Measurements from ENCODE around the gene ACSS3. TPM values are rescaled to one million over a fixed set of nuclear protein-coding genes. Genes with fewer than 3 reads are reported as not detected.

ACSS3 gene
- total and polyA plus RNA-seq, 9 of the 15 experiments (the other 6 are each of a cell fraction or from before 2014, with no cell fraction given) = 0.40 TPM; not detected in 8

DNA sequence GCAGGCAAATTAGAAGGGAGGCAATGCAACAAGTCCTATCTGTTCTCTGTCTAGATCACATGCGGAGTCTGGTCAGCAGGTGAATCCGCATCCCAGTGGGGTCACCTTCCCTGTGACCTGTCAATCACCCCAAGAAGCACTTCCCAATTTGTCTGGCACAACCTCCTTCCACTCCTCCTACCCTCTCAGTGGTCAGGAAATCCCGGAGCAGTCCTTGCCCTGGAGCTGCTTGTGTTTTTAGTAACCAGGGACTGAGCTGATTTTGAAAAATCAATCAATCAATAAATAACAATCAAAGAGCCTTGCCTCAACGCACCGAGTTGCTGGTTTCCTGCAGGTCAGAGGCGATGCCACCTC lies 572 bp upstream of the ACSS3 start (continued):
- TF ChIP-seq, protein P1, sequence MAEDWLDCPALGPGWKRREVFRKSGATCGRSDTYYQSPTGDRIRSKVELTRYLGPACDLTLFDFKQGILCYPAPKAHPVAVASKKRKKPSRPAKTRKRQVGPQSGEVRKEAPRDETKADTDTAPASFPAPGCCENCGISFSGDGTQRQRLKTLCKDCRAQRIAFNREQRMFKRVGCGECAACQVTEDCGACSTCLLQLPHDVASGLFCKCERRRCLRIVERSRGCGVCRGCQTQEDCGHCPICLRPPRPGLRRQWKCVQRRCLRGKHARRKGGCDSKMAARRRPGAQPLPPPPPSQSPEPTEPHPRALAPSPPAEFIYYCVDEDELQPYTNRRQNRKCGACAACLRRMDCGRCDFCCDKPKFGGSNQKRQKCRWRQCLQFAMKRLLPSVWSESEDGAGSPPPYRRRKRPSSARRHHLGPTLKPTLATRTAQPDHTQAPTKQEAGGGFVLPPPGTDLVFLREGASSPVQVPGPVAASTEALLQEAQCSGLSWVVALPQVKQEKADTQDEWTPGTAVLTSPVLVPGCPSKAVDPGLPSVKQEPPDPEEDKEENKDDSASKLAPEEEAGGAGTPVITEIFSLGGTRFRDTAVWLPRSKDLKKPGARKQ (CRISPR knock-in tag; IDR thresholded peaks at IDR 0.05) = no peak
- no peak for TF ChIP-seq CXXC5 (CRISPR knock-in tag; IDR thresholded peaks at IDR 0.05)

DNA sequence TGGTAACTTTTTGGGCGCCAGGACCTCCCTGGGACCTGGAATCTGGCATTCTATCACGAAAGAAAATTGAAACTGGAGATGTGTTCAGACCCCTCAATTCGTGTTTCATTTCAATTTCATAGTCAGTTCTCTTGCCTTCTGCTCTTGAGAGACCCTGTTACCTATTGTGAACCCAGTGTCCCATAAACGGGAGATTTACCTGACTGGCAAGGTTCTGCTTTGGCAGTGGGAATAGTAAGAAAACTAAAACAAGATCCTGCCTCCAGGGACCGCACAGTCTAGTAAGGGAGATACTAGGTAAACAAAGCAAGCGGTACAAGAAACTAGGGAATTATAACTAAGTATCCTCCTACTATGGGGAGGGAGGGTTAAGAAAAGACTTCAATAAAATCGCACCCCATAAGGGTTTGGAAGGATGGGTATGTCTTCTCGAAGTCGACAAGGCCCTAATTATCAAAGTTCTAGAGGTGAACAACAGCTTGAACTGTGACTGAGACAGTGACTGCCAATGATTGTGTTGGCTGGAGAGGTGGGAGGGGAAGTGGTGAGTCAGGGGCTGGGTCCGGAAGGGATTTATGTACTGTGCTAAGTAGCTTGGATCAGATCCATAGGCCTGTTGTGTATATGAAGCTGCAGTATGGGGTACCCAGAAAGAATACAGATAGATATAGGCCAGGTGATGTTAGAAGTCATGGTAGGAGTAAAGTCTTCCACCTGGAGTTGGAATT lies 754 bp downstream of the ACSS3 start:
- intact Hi-C loops (cut with micrococcal nuclease) (no loop called here), in situ Hi-C loops (cut with MboI) (no loop called here)
- ATAC-seq (no peak), DNase-seq (ENCODE audit: extremely low read depth in 1 of 4, low spot score in 3 of 4) (no peak), FAIRE-seq (no peak)
- H3K27ac ChIP-seq (ENCODE audit: extremely low read depth, low read depth, low read length) = no peak overlapping the region
- H2AFZ ChIP-seq (ENCODE audit: low read depth, low read length) = no peak overlapping the region
- H4K20me1 ChIP-seq (replicated peaks; ENCODE audit: control insufficient read depth, insufficient read depth, low read length) = no peaks in the 10 kb centered on the region
- H3K4me3 ChIP-seq = no peak overlapping the region
- H3K4me2 ChIP-seq (ENCODE audit: insufficient read depth, low read length) = no peak overlapping the region
- WGBS (ENCODE audit: insufficient coverage, low coverage, missing lambda C conversion rate) = 1% methylated on average over 10 of the region's 10 CpGs
- no peaks in the 10 kb centered on the region for H3K9me1 ChIP-seq (ENCODE audit: control insufficient read depth, insufficient read depth, low read length)
- H3K9me3 ChIP-seq (replicated peaks; ENCODE audit: control insufficient read depth, insufficient read depth, low read depth, low read length) = no peaks in the 10 kb centered on the region
- CTCF ChIA-PET (ENCODE audit: low intra/inter-chr PET ratio) = no interaction called here
- no peak overlapping the region for H3K9ac ChIP-seq (ENCODE audit: insufficient read depth in 1 of 2, low read depth in 2 of 2, low read length in 2 of 2)
- H3K27me3 ChIP-seq (ENCODE audit: control insufficient read depth in 2 of 2, insufficient read depth in 2 of 2, low read length in 2 of 2) = no peaks in the 10 kb centered on the region
- H3K79me2 ChIP-seq (ENCODE audit: control insufficient read depth, insufficient read depth, low read length) = no peaks in the 10 kb centered on the region
- no peaks in the 10 kb centered on the region for H3K4me1 ChIP-seq (replicated peaks in 1 of 2; ENCODE audit: control insufficient read depth in 2 of 2, insufficient read depth in 2 of 2, low read length in 2 of 2)
- no peaks in the 10 kb centered on the region for H3K36me3 ChIP-seq (ENCODE audit: control insufficient read depth, insufficient read depth, low read length)
- BruUV-seq (replicated peaks) = no TSS peak
- POLR2A ChIA-PET = no interaction called here
- TF ChIP-seq, protein P2, sequence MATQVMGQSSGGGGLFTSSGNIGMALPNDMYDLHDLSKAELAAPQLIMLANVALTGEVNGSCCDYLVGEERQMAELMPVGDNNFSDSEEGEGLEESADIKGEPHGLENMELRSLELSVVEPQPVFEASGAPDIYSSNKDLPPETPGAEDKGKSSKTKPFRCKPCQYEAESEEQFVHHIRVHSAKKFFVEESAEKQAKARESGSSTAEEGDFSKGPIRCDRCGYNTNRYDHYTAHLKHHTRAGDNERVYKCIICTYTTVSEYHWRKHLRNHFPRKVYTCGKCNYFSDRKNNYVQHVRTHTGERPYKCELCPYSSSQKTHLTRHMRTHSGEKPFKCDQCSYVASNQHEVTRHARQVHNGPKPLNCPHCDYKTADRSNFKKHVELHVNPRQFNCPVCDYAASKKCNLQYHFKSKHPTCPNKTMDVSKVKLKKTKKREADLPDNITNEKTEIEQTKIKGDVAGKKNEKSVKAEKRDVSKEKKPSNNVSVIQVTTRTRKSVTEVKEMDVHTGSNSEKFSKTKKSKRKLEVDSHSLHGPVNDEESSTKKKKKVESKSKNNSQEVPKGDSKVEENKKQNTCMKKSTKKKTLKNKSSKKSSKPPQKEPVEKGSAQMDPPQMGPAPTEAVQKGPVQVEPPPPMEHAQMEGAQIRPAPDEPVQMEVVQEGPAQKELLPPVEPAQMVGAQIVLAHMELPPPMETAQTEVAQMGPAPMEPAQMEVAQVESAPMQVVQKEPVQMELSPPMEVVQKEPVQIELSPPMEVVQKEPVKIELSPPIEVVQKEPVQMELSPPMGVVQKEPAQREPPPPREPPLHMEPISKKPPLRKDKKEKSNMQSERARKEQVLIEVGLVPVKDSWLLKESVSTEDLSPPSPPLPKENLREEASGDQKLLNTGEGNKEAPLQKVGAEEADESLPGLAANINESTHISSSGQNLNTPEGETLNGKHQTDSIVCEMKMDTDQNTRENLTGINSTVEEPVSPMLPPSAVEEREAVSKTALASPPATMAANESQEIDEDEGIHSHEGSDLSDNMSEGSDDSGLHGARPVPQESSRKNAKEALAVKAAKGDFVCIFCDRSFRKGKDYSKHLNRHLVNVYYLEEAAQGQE (IDR thresholded peaks at IDR 0.05; ENCODE audit: borderline replicate concordance) = no peak
- TF ChIP-seq, protein P2 (CRISPR knock-in tag; IDR thresholded peaks at IDR 0.05; ENCODE audit: low read depth) = no peak
- TF ChIP-seq ZNF274 (IDR thresholded peaks at IDR 0.05; ENCODE audit: borderline replicate concordance, low read depth, low read length) (no peak), THRAP3 (IDR thresholded peaks at IDR 0.05; ENCODE audit: borderline replicate concordance) (no peak), BRD4 (IDR thresholded peaks at IDR 0.05) (no peak), ZEB2 (IDR thresholded peaks at IDR 0.05) (no peak)
- TF ChIP-seq, protein P3, sequence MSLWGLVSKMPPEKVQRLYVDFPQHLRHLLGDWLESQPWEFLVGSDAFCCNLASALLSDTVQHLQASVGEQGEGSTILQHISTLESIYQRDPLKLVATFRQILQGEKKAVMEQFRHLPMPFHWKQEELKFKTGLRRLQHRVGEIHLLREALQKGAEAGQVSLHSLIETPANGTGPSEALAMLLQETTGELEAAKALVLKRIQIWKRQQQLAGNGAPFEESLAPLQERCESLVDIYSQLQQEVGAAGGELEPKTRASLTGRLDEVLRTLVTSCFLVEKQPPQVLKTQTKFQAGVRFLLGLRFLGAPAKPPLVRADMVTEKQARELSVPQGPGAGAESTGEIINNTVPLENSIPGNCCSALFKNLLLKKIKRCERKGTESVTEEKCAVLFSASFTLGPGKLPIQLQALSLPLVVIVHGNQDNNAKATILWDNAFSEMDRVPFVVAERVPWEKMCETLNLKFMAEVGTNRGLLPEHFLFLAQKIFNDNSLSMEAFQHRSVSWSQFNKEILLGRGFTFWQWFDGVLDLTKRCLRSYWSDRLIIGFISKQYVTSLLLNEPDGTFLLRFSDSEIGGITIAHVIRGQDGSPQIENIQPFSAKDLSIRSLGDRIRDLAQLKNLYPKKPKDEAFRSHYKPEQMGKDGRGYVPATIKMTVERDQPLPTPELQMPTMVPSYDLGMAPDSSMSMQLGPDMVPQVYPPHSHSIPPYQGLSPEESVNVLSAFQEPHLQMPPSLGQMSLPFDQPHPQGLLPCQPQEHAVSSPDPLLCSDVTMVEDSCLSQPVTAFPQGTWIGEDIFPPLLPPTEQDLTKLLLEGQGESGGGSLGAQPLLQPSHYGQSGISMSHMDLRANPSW (CRISPR knock-in tag; IDR thresholded peaks at IDR 0.05) = no peak

All from K562 (cell line).